Heart left ventricle (tissue), 16 donors: ENCODE results near the gene KRT37. TPM values are rescaled to one million over a fixed set of nuclear protein-coding genes. Genes with fewer than 3 reads are reported as not detected.

Experiments used
- ATAC-seq, 4 donors: fragments of 200-7000 bp; cut with Tn5 transposase; one replicate each; pipeline ENCODE4 v1.9.1; 2020 to 2022; ENCODE audit warnings: moderate library complexity in 4 of 4, mild to moderate bottlenecking in 3 of 4, moderate number of reproducible peaks in 1 of 4
- DNase-seq, 5 donors: peaks; one replicate each; pipeline ENCODE4 v3.0.0-alpha.2; 2020
- H3K27ac ChIP-seq, 12 donors: fragments of 200-600 bp; sonication (generic) in 4 of 12; one replicate each; pipeline versions ENCODE4 v1.5.0 to v1.8.0; 2016 to 2022; ENCODE audit warnings: mild to moderate bottlenecking in 2 of 12
- H3K27me3 ChIP-seq, 9 donors: fragments of 200-600 bp; sonication (generic) in 2 of 9; one replicate each; pipeline versions ENCODE4 v1.5.1 to v1.8.0; 2016 to 2022; ENCODE audit warnings: mild to moderate bottlenecking in 3 of 9
- H3K36me3 ChIP-seq, 9 donors: fragments of 200-600 bp; sonication (generic) in 2 of 9; one replicate each; pipeline versions ENCODE4 v1.5.0 to v1.8.0; 2018 to 2022; ENCODE audit warnings: mild to moderate bottlenecking in 2 of 9
- H3K4me1 ChIP-seq, 12 donors: fragments of 200-600 bp; sonication (generic) in 4 of 12; one replicate each; pipeline versions ENCODE4 v1.5.0 to v1.8.0; 2016 to 2022; ENCODE audit warnings: mild to moderate bottlenecking in 3 of 12
- H3K4me3 ChIP-seq, 12 donors: fragments of 200-600 bp; sonication (generic) in 4 of 12; one replicate each; pipeline versions ENCODE4 v1.5.0 to v1.8.0; 2017 to 2022; ENCODE audit warnings: mild to moderate bottlenecking in 9 of 12, moderate library complexity in 4 of 12
- H3K9me3 ChIP-seq, 12 donors: fragments of 200-600 bp; sonication (generic) in 4 of 12; one replicate each; pipeline versions ENCODE4 v1.5.0 to v1.8.0; 2016 to 2022; ENCODE audit warnings: mild to moderate bottlenecking in 1 of 12
- POLR2A ChIP-seq, 2 donors: fragments of 450-650 bp; IDR thresholded peaks; one replicate each; pipeline ENCODE4 v1.6.1; 2017; ENCODE audit warnings: antibody characterized with exemption in 2 of 2, mild to moderate bottlenecking in 2 of 2, moderate library complexity in 2 of 2
- WGBS, 4 donors: extraction: QIAGEN DNeasy Blood & Tissue Kit in 2 of 4; methylation state at CpG; one replicate each; pipeline versions ENCODE4 v1.1.5 to v1.1.7; 2013 to 2018; 5-methylcytosine and 5-hydroxymethylcytosine counted together
- intact Hi-C, 10 donors: fragments of 100-400 bp; cut with DNase I; formaldehyde crosslinking; loops; one replicate each; pipeline versions ENCODE4 v1.11.1 to v1.14.2; 2022
- polyA plus RNA-seq, 2 donors: library from polyadenylated mRNA; stranded (reverse); fragments of 200-250 nt; gene quantifications; one replicate each; pipeline ENCODE4 v1.2.3, GENCODE V29; 2013
- total RNA-seq, 9 donors: library from RNA; depleted of rRNA in 2 of 9; stranded (reverse); fragments of >200 nt in 2 of 9; fragmentation: NEBNext Ultra II Directional in 3 of 9; extraction: Animal tissue kit (Norgen Biotek cat#: 25700) in 3 of 9; gene quantifications; one replicate each; pipeline versions ENCODE4 v1.1.0 to v1.2.4, GENCODE V29; 2016 to 2023
- TF ChIP-seq, protein P1 (sequence below), 12 donors: fragments of 200-600 bp; sonication (generic) in 4 of 12; IDR thresholded peaks; one replicate each; pipeline versions ENCODE4 v1.5.0 to v1.8.0; 2018 to 2022; ENCODE audit warnings: antibody characterized with exemption in 12 of 12, mild to moderate bottlenecking in 5 of 12
- donor health status: ischemic (EF 13 %, LVEDD 7.1; RV severe dilation, severe dysfunction).
- donor health status: healthy with polysubstance abuse.
- donor health status: DM: no; HTN: yes; CAD: no.
- donor health status: DM: no; HTN: no; CAD: no.
- donor health status: ischemic (EF 25% LVEDD 6.9; RV normal size, moderate dysfunction).
- donor health status: ischemic (EF 25% LVEDD 5.7; RV mildly dilated, moderate dysfunction).
- donor health status: healthy.
- donor health status: DM: yes; HTN: yes; CAD: no.
- donor health status: ischemic (EF 35%, LVEDD 5.7; RV mildly dilated, moderate dysfunction).
- donor health status: nonischemic (EF 11% LVEDD 7.7; RV severe dilation, severe dysfunction).
- donor health status: DM: yes; HTN: yes; CAD: no.
- donor health status: PGD.
- donor health status: ischemic (EF 29% LVEDD 5.4; RV normal size, mild dysfunction).
- donor health status: nonischemic (EF 23%, LVEDD 6.1; RV moderate dilation, normal function).

The KRT37 gene
- total and polyA plus RNA-seq, 11 donors = not detected

DNA sequence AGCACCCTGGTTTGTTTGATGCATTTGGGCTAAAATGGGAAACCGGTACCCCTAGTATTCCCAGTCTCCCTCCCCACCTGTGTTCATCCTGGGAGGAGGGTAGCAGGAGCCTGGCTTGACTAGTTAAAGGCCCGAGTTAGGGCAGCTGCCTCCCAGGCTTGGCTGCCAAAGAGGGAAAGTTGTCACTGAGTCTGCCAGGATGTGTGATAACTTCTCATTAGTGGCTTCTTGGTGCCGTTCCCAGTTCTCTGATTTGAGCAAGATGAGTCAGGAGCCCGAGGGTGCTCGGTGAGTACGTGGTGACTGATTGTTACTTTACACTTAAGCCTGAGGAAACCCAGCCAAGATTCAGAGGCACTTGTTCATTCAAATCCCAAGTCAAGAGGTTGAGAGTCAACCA, 40.3 kb upstream of the KRT37 start:
- DNase-seq = peak in 4 of 5 donors; percentile 68 to 85 (median 78)
- ATAC-seq = peak; percentile 96 to 98 (median 97)
- H3K4me3 ChIP-seq = no peak overlapping the region
- TF ChIP-seq POLR2A (IDR thresholded peaks at IDR 0.05) = no peak
- TF ChIP-seq, protein P1, sequence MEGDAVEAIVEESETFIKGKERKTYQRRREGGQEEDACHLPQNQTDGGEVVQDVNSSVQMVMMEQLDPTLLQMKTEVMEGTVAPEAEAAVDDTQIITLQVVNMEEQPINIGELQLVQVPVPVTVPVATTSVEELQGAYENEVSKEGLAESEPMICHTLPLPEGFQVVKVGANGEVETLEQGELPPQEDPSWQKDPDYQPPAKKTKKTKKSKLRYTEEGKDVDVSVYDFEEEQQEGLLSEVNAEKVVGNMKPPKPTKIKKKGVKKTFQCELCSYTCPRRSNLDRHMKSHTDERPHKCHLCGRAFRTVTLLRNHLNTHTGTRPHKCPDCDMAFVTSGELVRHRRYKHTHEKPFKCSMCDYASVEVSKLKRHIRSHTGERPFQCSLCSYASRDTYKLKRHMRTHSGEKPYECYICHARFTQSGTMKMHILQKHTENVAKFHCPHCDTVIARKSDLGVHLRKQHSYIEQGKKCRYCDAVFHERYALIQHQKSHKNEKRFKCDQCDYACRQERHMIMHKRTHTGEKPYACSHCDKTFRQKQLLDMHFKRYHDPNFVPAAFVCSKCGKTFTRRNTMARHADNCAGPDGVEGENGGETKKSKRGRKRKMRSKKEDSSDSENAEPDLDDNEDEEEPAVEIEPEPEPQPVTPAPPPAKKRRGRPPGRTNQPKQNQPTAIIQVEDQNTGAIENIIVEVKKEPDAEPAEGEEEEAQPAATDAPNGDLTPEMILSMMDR (IDR thresholded peaks at IDR 0.05) = no peak
- intact Hi-C loops = loop anchor here in 2 of 10 donors (2.0 to 10.0 kb wide), 2 partner anchors 160 to 162 kb away; partner anchors contain the start of genes KRTAP29-1 (in 2 of the 2) and KRTAP16-1 (in 1 of the 2)
- H3K27me3 ChIP-seq = peaks cover 0 to 8% (median 0%) of the 10 kb centered on the region in 9 donors
- 7 to 37% (median 24%) methylated on average over 6 of the region's 6 CpGs for WGBS, 4 donors
- no peaks in the 10 kb centered on the region for H3K36me3 ChIP-seq
- peaks cover 0 to 11% (median 3%) of the 10 kb centered on the region in 12 donors for H3K4me1 ChIP-seq
- peaks cover 0 to 14% (median 0%) of the 10 kb centered on the region in 12 donors for H3K9me3 ChIP-seq
- no peak overlapping the region for H3K27ac ChIP-seq

DNA sequence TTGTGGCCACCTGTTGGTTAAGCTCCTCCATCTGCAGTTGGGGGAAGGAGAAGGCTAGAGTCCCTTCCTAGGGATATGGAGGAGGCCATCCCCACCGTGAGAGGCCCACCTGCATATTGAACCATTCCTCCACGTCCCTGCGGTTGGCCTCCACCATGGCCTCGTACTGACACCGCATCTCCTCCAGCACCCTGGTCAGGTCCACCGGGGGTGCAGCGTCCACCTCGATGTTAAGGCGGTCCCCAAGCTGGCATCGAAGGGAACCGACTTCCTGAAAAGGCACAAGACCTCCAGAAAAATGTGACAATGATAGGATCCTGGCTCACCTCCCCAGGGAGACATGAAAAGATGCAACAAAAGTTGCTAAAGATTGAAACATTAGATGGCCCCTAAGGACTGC, 39.8 kb upstream of the KRT37 start:
- DNase-seq = no peak
- Histone ChIP-seq H3K9me3 (peaks cover 0 to 14% (median 0%) of the 10 kb centered on the region in 12 donors), H3K36me3 (no peaks in the 10 kb centered on the region), H3K27me3 (peaks cover 0 to 8% (median 0%) of the 10 kb centered on the region in 9 donors), H3K27ac (no peak overlapping the region), H3K4me3 (no peak overlapping the region), H3K4me1 (peaks cover 0 to 11% (median 3%) of the 10 kb centered on the region in 12 donors)
- ATAC-seq = no peak
- intact Hi-C loops = loop anchor here in 2 of 10 donors (2.0 to 10.0 kb wide), 2 partner anchors 159 to 161 kb away; partner anchors contain the start of genes KRTAP29-1 (in 2 of the 2) and KRTAP16-1 (in 1 of the 2)
- TF ChIP-seq POLR2A (IDR thresholded peaks at IDR 0.05) = no peak
- TF ChIP-seq, protein P1 (IDR thresholded peaks at IDR 0.05) = no peak
- WGBS, 4 donors = 82 to 92% (median 86%) methylated on average over 11 of the region's 11 CpGs

DNA sequence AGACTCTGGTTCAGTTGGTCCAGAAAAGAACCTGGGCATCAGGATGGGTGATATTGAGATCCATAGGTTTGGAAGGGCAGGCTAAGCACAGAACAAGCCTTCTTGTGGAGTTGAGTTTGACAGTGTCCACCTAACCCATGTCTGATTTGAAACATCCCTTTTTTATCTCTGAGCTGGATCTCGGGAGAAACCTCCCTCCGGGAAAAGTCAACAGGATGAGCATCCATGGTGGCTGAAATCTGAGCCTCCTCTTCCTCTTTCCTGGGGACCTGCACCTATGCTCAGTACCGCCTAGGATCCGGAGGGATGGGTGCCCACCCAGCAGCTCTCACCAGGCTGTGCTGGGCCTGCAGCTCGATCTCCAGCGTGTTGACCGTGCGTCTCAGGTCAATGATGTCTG, 39.4 kb upstream of the KRT37 start:
- WGBS, 4 donors = 85 to 90% (median 88%) methylated on average over 8 of the region's 8 CpGs
- no peaks in the 10 kb centered on the region for H3K36me3 ChIP-seq
- DNase-seq (no peak), ATAC-seq (no peak)
- peaks cover 0 to 11% (median 3%) of the 10 kb centered on the region in 12 donors for H3K4me1 ChIP-seq
- H3K27me3 ChIP-seq = peaks cover 0 to 8% (median 0%) of the 10 kb centered on the region in 9 donors
- no peak overlapping the region for H3K27ac ChIP-seq
- TF ChIP-seq, protein P1 (IDR thresholded peaks at IDR 0.05) = no peak
- no peak for TF ChIP-seq POLR2A (IDR thresholded peaks at IDR 0.05)
- peaks cover 0 to 13% (median 0%) of the 10 kb centered on the region in 12 donors for H3K9me3 ChIP-seq
- H3K4me3 ChIP-seq = no peak overlapping the region
- intact Hi-C loops = loop anchor here in 2 of 10 donors (2.0 to 10.0 kb wide), 2 partner anchors 159 to 161 kb away; partner anchors contain the start of genes KRTAP29-1 (in 2 of the 2) and KRTAP16-1 (in 1 of the 2)

DNA sequence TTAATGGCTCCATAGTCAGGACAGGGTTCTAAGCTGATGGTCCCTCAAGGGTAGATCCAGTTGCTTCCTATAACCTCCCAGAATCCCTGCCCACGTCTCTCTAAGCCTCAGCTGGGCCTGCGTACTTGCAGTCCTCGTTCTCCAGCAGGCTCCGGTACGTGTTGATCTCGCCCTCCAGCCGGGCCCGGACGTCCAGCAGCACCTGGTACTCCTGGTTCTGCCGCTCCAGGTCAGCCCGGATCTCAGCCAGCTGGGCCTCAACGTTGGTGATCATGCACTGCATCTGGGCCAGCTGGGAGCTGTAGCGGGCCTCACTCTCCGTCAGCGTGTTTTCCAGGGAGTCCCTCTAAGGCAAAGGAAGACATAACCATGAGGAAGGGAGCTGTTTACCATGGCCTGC, 38.3 kb upstream of the KRT37 start:
- no peaks in the 10 kb centered on the region for H3K36me3 ChIP-seq
- peaks cover 0 to 3% (median 0%) of the 10 kb centered on the region in 12 donors for H3K9me3 ChIP-seq
- WGBS, 4 donors = 76 to 88% (median 80%) methylated on average over 15 of the region's 15 CpGs

More for the DNA sequence above, 38.3 kb upstream of the KRT37 start:
- H3K4me3 ChIP-seq = no peak overlapping the region
- peaks cover 0 to 11% (median 3%) of the 10 kb centered on the region in 12 donors for H3K4me1 ChIP-seq
- TF ChIP-seq, protein P1 (IDR thresholded peaks at IDR 0.05) = no peak
- TF ChIP-seq POLR2A (IDR thresholded peaks at IDR 0.05) = no peak
- H3K27me3 ChIP-seq = peaks cover 0 to 10% (median 0%) of the 10 kb centered on the region in 9 donors
- intact Hi-C loops = loop anchor here in 1 of 10 donors (10.0 kb wide), 1 partner anchor 158 kb away; the partner anchor contains the start of genes KRTAP16-1 and KRTAP29-1
- H3K27ac ChIP-seq = no peak overlapping the region
- no peak for DNase-seq
- ATAC-seq = no peak
